ENCODE data around the gene FAM210B.
"Not testable (repeated sequence)": the region's sequence is repeated elsewhere in the genome, so short reads cannot be mapped to it uniquely, and the experiment has no call there.

FAM210B gene

GRCh38 chr20:56324806-56325205, 34.0 kb upstream of the FAM210B start:
- DNase-seq (ENCODE audit: low read depth in 1 of 2, low spot score in 1 of 2): no peak
- H3K27ac ChIP-seq (replicated peaks): no peak overlapping the region
- H3K27me3 ChIP-seq (ENCODE audit: insufficient read depth, poor library complexity, severe bottlenecking): peaks cover 6% of the 10 kb centered on the region
- H3K4me3 ChIP-seq (replicated peaks; ENCODE audit: insufficient read depth, low read length): no peak overlapping the region
- TF ChIP-seq GABPA (IDR thresholded peaks at IDR 0.05; ENCODE audit: low read depth): no peak
- TF ChIP-seq CTCF (IDR thresholded peaks at IDR 0.05; ENCODE audit: insufficient read depth, low read length): no peak
- TF ChIP-seq POLR2AphosphoS5 (IDR thresholded peaks at IDR 0.05; ENCODE audit: low read depth): no peak
- TF ChIP-seq SPI1 (IDR thresholded peaks at IDR 0.05; ENCODE audit: borderline replicate concordance, low read depth): no peak
- TF ChIP-seq REST (IDR thresholded peaks at IDR 0.05; ENCODE audit: insufficient replicate concordance, low read depth): no peak

GRCh38 chr20:56328861-56329260, 29.9 kb upstream of the FAM210B start:
- TF ChIP-seq REST (IDR thresholded peaks at IDR 0.05; ENCODE audit: insufficient replicate concordance, low read depth) (peak; percentile 96), GABPA (IDR thresholded peaks at IDR 0.05; ENCODE audit: low read depth) (no peak)
- H3K4me3 ChIP-seq (replicated peaks; ENCODE audit: insufficient read depth, low read length): no peak overlapping the region
- peaks cover 2% of the 10 kb centered on the region for H3K27me3 ChIP-seq (ENCODE audit: insufficient read depth, poor library complexity, severe bottlenecking)
- DNase-seq (ENCODE audit: low read depth in 1 of 2, low spot score in 1 of 2): no peak
- H3K27ac ChIP-seq (replicated peaks): no peak overlapping the region

GRCh38 chr20:56336709-56337108, 22.1 kb upstream of the FAM210B start:
- not testable (repeated sequence) for H3K27ac ChIP-seq (replicated peaks); H3K27me3 ChIP-seq (ENCODE audit: insufficient read depth, poor library complexity, severe bottlenecking); H3K4me3 ChIP-seq (replicated peaks; ENCODE audit: insufficient read depth, low read length); DNase-seq (ENCODE audit: low read depth in 1 of 2, low spot score in 1 of 2)

GRCh38 chr20:56342783-56343182, 16.0 kb upstream of the FAM210B start:
- Histone ChIP-seq H3K27ac (replicated peaks) (no peak overlapping the region), H3K27me3 (ENCODE audit: insufficient read depth, poor library complexity, severe bottlenecking) (peaks cover 16% of the 10 kb centered on the region), H3K4me3 (replicated peaks; ENCODE audit: insufficient read depth, low read length) (no peak overlapping the region)
- no peak for DNase-seq (ENCODE audit: low read depth in 1 of 2, low spot score in 1 of 2)
- TF ChIP-seq SPI1 (IDR thresholded peaks at IDR 0.05; ENCODE audit: borderline replicate concordance, low read depth) (no peak), POLR2AphosphoS5 (IDR thresholded peaks at IDR 0.05; ENCODE audit: low read depth) (no peak), GABPA (IDR thresholded peaks at IDR 0.05; ENCODE audit: low read depth) (no peak), REST (IDR thresholded peaks at IDR 0.05; ENCODE audit: insufficient replicate concordance, low read depth) (no peak), CTCF (IDR thresholded peaks at IDR 0.05; ENCODE audit: insufficient read depth, low read length) (no peak)
